GM12873 (cell line): ENCODE measurements around the gene ENTPD8.

Experiments used
- TF ChIP-seq, protein P1 (sequence below): IDR thresholded peaks from 2 replicates; pipeline ENCODE4 v1.5.1; 2012; ENCODE audit warnings: low read depth, mild to moderate bottlenecking, moderate library complexity, low read length, control low read depth; ENCODE audit not compliant: insufficient read depth; ENCODE audit errors: missing control alignments

ENTPD8 gene

DNA sequence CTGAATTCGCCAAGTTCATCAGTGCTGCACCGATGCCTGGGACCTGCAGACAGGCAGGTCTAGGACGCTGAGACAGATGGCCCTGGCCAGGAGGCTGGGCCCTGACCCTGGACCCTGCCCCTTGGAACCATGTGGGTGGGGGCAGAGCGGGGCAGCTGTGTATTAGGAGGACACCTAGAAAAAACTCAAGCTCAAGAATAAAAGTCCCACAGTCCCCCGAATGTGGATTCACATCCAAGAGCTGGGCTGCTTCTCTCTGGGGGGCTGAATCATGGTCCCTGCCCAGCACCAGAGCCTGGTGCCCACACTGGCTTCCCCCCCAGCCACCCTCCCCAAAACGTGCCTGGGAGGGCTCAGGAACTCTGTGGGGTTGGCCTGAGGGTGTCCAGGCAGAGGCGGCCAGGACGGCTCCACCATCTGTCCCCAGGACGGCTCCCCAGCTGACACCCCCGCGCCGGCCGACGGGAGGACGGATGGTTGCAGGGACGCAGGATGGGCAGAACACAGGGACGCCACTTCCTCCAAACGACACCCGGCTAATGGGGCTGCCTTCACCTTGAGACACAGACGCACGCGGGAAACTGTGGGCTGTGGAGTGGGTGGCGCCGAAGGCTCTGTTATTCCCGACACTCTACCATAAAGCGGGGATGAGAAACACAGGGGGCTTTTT is 53.1 kb downstream of the ENTPD8 start:
- TF ChIP-seq, protein P1, sequence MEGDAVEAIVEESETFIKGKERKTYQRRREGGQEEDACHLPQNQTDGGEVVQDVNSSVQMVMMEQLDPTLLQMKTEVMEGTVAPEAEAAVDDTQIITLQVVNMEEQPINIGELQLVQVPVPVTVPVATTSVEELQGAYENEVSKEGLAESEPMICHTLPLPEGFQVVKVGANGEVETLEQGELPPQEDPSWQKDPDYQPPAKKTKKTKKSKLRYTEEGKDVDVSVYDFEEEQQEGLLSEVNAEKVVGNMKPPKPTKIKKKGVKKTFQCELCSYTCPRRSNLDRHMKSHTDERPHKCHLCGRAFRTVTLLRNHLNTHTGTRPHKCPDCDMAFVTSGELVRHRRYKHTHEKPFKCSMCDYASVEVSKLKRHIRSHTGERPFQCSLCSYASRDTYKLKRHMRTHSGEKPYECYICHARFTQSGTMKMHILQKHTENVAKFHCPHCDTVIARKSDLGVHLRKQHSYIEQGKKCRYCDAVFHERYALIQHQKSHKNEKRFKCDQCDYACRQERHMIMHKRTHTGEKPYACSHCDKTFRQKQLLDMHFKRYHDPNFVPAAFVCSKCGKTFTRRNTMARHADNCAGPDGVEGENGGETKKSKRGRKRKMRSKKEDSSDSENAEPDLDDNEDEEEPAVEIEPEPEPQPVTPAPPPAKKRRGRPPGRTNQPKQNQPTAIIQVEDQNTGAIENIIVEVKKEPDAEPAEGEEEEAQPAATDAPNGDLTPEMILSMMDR: no peak

DNA sequence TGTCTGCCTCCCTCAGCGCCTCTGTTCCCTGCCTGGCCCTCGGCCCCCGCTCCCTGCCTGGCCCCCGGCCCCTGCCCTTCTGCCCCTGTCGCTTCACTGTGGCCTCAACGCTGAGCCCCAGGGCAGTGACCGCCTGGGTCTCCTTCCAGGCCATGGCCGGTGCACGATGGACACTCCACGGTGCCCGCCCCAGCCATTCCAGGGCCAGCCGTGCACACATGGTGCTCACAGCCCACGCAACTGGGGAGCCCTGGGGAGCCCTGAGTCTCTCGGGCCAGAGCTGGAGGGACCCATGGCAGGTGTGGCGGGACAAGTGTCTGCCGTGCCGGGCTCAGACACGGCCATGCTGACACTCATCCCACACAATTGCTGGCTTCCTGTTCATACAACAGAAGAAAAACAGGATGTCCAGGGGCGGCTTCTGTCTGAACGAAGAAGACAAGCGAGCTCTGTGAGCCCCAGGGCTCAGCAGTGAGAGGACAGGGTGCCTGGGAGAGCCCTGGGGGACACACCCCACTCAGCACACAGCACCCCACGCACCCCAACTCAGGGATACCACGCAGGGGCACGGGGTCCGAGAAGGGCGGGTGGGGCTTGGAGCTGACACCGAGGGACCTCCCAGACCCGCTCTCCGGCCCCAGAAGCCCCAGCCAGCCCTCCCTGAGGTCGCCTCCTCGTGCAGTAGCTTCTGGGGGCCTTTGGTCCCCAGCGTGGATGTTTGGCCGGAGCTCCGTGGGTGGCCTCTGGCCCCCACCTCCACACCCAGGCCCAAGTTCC is 53.9 kb downstream of the ENTPD8 start:
- TF ChIP-seq, protein P1: no peak

- TF ChIP-seq, protein P1: no peak
Measured at GRCh38 chr9:137385061-137385655, 56.0 kb downstream of the ENTPD8 start.
